MCF 10A (cell line): ENCODE data around the gene FOCAD. TPM values are rescaled to one million over a fixed set of nuclear protein-coding genes. Genes with fewer than 3 reads are reported as not detected.

ENCODE experiments used
- BruUV-seq: library from RNA; stranded (reverse); fragments of 400-500 nt; replicated peaks from 2 replicates; lab custom pipeline; 2021; lab: Mats Ljungman, UMichigan
- CTCF ChIA-PET: fragments of 300-600 bp; sonication (Branson Sonifier 250); formaldehyde crosslinking; extraction: SDS; loops from one replicate; lab custom pipeline; 2021; ENCODE audit warnings: antibody characterized with exemption, inconsistent platforms; lab: Yijun Ruan, JAX
- POLR2A ChIA-PET: fragments of 300-600, 350-650 bp; sonication (Branson Sonifier 250); formaldehyde crosslinking; extraction: SDS; loops from one replicate; lab custom pipeline; 2020; ENCODE audit warnings: antibody characterized with exemption, inconsistent platforms; lab: Yijun Ruan, JAX
- DNase-seq: peaks from one replicate; pipeline ENCODE4 v3.0.0-alpha.2; 2018; ENCODE audit not compliant: unreplicated experiment
- H3K27ac Mint-ChIP-seq: one replicate; pipeline ENCODE4 v1.8.0; 2022; ENCODE audit warnings: mild to moderate bottlenecking, low read depth, mixed read lengths; ENCODE audit not compliant: unreplicated experiment
- H3K27me3 Mint-ChIP-seq: one replicate; pipeline ENCODE4 v1.8.0; 2022; ENCODE audit warnings: mixed read lengths; ENCODE audit not compliant: insufficient read depth, unreplicated experiment
- H3K36me3 Mint-ChIP-seq: one replicate; pipeline ENCODE4 v1.8.0; 2022; ENCODE audit warnings: mild to moderate bottlenecking, moderate library complexity, mixed read lengths; ENCODE audit not compliant: insufficient read depth, unreplicated experiment
- H3K4me1 Mint-ChIP-seq: one replicate; pipeline ENCODE4 v1.8.0; 2022; ENCODE audit warnings: mixed read lengths; ENCODE audit not compliant: insufficient read depth, unreplicated experiment
- H3K4me3 Mint-ChIP-seq: one replicate; pipeline ENCODE4 v1.8.0; 2022; ENCODE audit warnings: mild to moderate bottlenecking, moderate library complexity, mixed read lengths; ENCODE audit not compliant: unreplicated experiment
- H3K9me3 Mint-ChIP-seq: one replicate; pipeline ENCODE4 v1.8.0; 2022; ENCODE audit warnings: mixed read lengths; ENCODE audit not compliant: unreplicated experiment
- CTCF ChIP-seq: fragments of 200-600 bp; IDR thresholded peaks from one replicate; pipeline ENCODE4 v1.8.0; 2022; ENCODE audit warnings: antibody characterized with exemption, mild to moderate bottlenecking; ENCODE audit not compliant: unreplicated experiment
- intact Hi-C: fragments of 100-400 bp; cut with micrococcal nuclease; formaldehyde crosslinking; loops from 2 replicates; pipeline ENCODE4 v1.14.1; 2022
- total RNA-seq: library from RNA; stranded (reverse); gene quantifications from 2 replicates; pipeline ENCODE4 v1.2.3, GENCODE V29; 2022

The FOCAD gene
- total RNA-seq, 1 experiment from 2014 or later: 20.7 TPM

- no peak for DNase-seq
These were observed 181.3 kb downstream of the FOCAD start for GRCh38 chr9:20865347-20865746.

GRCh38 chr9:20870115-20870514 lies 186.1 kb downstream of the FOCAD start:
- no TSS peak for BruUV-seq
- no peak for DNase-seq
- POLR2A ChIA-PET: interaction anchor here (0.5 kb wide), 1 partner anchor 45 kb away, joined by 3 read pairs; no protein-coding TSS in a partner anchor
- Mint-ChIP-seq H3K27me3 (no peaks in the 10 kb centered on the region), H3K4me3 (no peak overlapping the region), H3K27ac (no peak overlapping the region), H3K9me3 (no peaks in the 10 kb centered on the region), H3K36me3 (peaks cover 10% of the 10 kb centered on the region), H3K4me1 (peaks cover 6% of the 10 kb centered on the region)
- CTCF ChIA-PET: interaction anchor here (0.6 to 3.3 kb wide), 3 partner anchors 14 to 243 kb away, joined by 3 to 15 read pairs (median 4); no protein-coding TSS in a partner anchor
- TF ChIP-seq CTCF: no peak
- intact Hi-C loops: no loop called here

More at GRCh38 chr9:20865347-20865746, 181.3 kb downstream of the FOCAD start:
- H3K4me1 Mint-ChIP-seq: no peaks in the 10 kb centered on the region
- CTCF ChIA-PET: no interaction called here
- intact Hi-C loops: no loop called here
- H3K36me3 Mint-ChIP-seq: peaks cover 25% of the 10 kb centered on the region
- POLR2A ChIA-PET: no interaction called here
- no peak for TF ChIP-seq CTCF
- no peak overlapping the region for H3K27ac Mint-ChIP-seq
- no peak overlapping the region for H3K4me3 Mint-ChIP-seq
- H3K27me3 Mint-ChIP-seq: no peaks in the 10 kb centered on the region
- no peaks in the 10 kb centered on the region for H3K9me3 Mint-ChIP-seq
- BruUV-seq: no TSS peak

- Mint-ChIP-seq H3K9me3 (no peaks in the 10 kb centered on the region), H3K4me1 (peaks cover 6% of the 10 kb centered on the region), H3K27ac (peak overlapping the region; percentile 0), H3K4me3 (no peak overlapping the region), H3K27me3 (no peaks in the 10 kb centered on the region), H3K36me3 (no peaks in the 10 kb centered on the region)
- CTCF ChIA-PET: no interaction called here
- peak; percentile 40 for DNase-seq
- POLR2A ChIA-PET: no interaction called here
- intact Hi-C loops: no loop called here
- BruUV-seq: no TSS peak
- no peak for TF ChIP-seq CTCF
These were observed 188.4 kb downstream of the FOCAD start for GRCh38 chr9:20872340-20872977.

- H3K4me1 Mint-ChIP-seq: peaks cover 6% of the 10 kb centered on the region
- no peaks in the 10 kb centered on the region for H3K9me3 Mint-ChIP-seq
- DNase-seq: no peak
- no TSS peak for BruUV-seq
- ChIA-PET POLR2A (no interaction called here), CTCF (interaction anchor here (0.8 kb wide), 1 partner anchor 214 kb away, joined by 5 read pairs; no protein-coding TSS in a partner anchor)
- H3K36me3 Mint-ChIP-seq: peaks cover 7% of the 10 kb centered on the region
- TF ChIP-seq CTCF: no peak
- intact Hi-C loops: no loop called here
- H3K4me3 Mint-ChIP-seq: no peak overlapping the region
- no peak overlapping the region for H3K27ac Mint-ChIP-seq
- no peaks in the 10 kb centered on the region for H3K27me3 Mint-ChIP-seq
These were observed 189.3 kb downstream of the FOCAD start for GRCh38 chr9:20873240-20873865.
